EH (cell line): ENCODE measurements around the gene TENM4.

Experiments used
- DNase-seq: peaks from one replicate; pipeline ENCODE4 v3.0.0-alpha.2; 2015; ENCODE audit warnings: low read depth

The TENM4 gene

GRCh38 chr11:79294845-79295731 lies 145.7 kb downstream of the TENM4 start:
- no peak for DNase-seq

DNA sequence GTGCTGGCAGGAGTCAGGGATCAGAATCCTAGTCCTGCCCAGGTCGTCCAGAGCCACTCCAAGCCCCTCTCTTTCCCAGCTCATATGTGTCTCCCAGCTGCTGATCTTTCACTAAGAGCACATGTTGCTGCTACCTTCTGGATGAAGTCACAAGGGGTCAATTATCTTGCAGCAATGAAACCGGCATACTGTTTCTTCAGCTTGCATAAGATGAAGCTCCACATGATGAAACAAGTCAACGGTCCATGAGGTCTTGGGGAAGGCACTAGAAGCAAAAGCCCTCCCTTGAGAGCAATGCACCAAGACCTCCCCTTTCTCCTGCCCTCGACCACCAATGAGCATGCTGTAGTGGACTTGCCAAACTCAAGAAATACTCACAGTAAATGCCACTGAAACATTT lies 148.9 kb downstream of the TENM4 start:
- DNase-seq: no peak

DNA sequence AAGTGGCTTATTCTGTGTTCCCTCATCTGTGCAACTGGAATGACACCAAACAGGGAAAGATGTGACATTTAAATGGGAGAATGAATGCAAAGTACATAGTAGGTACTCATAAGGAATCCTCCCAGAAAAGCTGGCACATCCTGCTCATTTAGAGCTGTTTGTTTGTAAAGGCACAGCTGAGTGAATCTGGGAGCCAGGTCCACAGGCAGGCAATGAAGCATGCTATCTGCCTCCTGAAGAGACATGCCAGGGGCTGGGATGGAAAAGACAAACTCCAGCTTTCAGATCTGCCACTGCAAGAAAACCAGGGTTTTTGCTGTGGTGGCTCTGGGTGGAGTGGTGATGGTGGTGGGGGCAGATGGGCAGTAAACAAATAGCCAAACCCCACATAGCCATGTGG lies 150.1 kb downstream of the TENM4 start:
- DNase-seq: no peak

DNA sequence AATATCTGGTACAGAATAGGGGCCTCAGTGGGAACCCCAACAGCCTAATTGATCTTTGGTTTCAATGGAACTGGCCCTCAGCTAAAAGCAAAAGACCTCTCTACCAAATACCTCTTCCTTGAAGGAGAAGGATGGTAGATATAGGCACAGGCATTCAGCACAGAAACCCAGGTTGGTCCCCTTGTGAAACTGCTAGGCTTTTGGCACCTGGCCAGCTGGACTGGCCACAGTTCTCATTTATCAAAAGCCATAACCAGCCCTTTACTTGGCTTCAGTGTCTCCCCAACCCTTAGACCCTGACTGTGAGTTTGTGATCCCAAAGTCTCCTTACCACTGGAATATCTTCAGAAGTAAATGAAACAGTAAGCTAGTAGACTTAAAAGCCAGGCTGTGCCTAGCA lies 152.9 kb downstream of the TENM4 start:
- DNase-seq: no peak

GRCh38 chr11:79285756-79286155 lies 155.1 kb downstream of the TENM4 start:
- DNase-seq: no peak

- DNase-seq: no peak
Observed at GRCh38 chr11:79276736-79277325, 164.0 kb downstream of the TENM4 start.

- peak; percentile 71 for DNase-seq
Observed at GRCh38 chr11:79274636-79275331, 166.0 kb downstream of the TENM4 start.

DNA sequence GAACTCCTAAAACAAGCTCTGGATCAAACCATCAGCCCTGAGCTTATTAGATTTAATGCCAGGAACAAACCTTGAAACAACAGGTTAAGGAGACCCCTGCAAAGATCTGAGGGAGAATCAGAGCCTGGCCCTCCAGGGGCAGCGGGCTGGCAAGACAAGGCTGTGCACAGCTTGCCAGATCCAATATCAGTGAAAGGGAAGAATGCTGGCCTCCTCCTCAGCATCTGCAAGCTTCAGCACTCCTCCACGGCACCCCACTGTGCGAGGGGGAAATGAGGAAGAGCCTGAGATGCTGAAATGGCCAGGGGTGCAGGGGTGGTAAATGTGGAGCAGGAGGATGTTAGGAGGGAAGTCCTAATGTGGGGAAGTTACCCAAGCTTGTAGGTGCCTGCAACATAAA lies 167.0 kb downstream of the TENM4 start:
- no peak for DNase-seq

DNA sequence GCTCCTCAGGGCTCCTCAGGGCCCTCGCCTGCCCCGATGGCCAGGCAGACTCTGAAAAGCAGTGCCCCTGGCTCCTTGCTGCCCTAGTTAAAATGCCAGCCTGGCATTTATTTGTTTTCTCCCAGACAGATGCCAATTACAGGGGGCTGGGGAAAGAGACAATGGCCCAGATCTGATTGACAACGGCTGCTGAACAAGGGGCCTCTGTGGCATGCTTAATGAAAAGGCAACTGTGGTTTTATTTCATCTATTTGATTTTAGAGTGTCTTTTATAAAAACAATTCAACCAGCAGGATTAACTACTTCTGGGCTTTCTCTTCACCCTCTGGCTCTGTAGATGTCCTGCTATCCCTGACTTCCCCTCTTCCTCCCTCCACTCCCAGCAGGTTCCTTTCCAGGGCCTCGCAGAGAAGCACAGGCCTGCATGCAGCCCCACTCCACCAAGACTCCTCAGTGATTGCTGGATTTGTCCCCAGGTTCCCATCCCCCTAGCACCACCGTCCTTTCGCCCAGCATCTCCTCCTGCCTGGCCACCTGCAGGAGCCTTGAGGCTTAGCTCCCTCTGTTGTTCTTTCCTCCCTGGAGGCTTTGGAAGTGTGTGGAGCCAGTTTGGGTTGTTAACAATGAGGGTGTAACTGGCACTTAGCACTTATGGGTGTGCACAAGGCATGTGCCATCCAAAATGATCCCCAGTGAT lies 171.1 kb downstream of the TENM4 start:
- no peak for DNase-seq

GRCh38 chr11:79266396-79266795 lies 174.4 kb downstream of the TENM4 start:
- DNase-seq: no peak

DNA sequence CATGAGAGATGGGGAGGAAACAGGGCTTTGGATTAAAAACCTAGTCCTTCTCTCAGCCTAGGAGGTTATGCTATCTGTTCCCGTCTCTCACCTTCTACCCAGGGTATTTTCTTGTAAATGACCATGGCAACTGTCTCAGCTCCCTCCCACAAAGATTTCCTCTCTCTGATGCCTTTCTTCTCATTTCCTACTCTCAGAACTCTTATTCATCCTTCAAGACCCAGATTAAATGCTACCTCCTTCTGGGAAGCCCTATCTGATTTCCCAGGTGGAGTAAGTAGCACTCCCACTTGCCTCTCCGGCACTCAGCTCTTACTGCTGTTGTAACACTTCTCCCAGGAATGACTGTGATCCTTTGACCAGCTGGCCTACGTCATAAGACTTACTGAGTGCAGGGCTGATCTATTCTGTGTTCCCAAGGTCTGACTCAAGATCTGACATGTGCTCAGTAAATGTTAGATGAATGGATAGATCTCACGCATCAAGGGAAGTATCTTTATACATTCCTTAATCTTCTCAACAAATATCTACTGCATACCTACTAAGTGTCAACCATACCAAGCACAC lies 175.0 kb downstream of the TENM4 start:
- no peak for DNase-seq

DNA sequence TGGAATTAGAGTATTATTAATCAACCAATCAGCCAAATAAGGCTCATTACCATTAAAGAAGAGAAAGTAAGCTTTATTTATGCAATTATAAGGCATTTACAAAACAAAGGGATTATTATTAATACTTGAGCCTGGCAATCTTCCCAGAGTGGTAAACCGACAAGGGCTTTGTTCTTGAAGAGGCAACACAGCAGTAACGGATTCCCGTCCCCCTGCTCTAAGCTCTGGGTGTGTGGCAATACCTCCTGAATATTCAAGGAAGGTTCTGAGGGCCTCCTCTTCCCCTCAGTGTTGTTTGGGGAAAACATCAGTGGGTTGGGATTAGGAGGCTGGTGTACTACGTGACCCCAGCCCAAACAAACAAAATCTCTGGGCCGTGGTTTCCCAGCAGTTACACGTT lies 176.5 kb downstream of the TENM4 start:
- no peak for DNase-seq

DNA sequence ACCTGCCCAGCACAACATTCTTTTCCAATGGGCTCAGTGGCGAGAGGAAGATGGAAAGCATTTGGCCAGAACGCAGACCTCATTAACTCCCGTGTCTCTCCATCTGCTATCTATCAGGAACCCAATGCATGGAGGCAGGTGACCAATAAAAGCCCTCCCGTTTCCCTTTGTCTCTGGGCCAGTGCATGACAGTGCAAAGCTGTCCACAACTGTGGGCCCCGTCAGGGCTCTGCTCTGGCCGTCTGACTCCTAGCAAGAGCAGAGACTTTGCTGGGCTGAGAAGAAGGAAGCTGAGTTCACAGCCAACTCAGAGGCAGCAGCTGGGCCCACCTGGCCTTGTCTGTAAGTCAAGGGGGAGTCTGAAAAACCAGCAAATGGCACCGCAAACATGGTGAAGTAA lies 177.8 kb downstream of the TENM4 start:
- no peak for DNase-seq

DNA sequence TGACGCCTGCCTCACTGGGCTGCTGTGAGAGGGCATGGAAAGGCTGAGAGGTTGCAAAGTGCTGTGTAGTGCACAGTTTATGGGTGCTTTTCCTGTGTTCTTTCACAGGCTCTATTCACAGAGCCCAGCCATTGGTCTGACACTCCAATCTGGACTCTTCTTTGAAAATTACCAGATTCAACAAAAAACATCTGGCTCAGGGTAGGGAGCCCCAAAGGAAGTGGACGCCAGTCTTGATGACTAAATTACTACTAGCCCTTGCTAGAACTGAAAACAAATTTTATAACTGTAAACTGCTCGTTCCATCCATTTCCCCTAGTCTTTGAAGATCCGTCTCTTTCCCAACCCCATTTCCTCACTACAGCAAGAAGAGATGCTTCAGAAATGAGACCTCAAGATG lies 178.6 kb downstream of the TENM4 start:
- DNase-seq: peak; percentile 14

- no peak for DNase-seq
Observed at GRCh38 chr11:79261684-79262083, 179.1 kb downstream of the TENM4 start.

DNA sequence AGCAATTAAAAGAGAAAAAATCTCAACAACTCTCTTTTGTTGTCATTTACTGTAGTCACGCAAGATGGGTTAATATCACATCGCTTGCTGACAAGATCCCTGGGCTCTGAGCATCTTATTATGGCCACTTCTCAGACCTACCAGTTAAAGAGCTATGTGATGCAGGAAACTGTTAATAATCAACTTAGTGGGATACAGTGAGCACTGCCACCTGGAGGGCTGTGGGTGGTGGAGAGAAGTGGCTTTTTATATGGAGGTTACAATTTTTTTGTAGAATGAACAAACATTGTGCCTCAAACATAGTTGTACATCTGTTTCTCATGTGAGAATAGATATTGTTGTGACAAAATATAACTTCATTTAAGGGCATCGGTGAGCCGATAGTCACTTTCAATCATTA lies 181.0 kb downstream of the TENM4 start:
- DNase-seq: peak; percentile 18

DNA sequence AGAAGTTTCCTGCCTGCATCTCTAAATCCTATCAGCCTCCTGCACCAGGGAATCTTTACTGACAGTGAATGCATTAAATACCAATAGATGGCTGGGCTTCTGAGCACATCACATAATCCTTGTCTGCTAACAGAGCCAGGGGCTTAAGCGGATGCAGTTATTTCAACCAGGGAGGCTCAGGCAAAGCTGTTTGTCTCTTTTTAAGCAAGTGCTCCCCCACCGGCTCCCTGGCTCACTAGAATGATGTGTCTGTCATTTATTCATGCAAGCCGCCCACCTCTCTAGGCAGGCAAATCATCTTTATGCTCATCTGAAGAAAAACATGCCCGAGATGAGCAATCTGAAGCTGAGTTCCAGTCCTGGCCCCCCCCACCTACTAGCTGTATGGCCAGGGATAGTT lies 182.3 kb downstream of the TENM4 start:
- peak; percentile 7 for DNase-seq

DNA sequence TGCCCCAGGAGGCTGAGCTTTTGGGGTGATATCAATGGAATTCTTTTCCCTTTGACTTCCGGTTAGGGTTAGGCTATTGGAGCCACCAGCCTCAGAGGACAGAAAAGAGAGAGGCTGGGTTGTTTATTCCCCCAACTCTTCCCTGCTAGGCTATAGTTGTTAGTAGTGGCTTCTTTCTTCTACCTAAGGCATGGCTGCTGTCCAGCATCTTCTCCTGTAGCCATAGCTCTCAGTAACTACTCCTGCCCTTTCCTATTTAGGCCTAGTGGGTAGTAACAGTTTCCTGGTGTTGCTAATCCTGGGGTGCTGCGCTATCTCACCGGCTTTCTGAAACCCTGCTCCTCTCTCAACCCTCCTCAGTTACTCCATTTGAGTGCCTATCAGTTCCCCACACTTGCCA lies 184.9 kb downstream of the TENM4 start:
- no peak for DNase-seq

DNA sequence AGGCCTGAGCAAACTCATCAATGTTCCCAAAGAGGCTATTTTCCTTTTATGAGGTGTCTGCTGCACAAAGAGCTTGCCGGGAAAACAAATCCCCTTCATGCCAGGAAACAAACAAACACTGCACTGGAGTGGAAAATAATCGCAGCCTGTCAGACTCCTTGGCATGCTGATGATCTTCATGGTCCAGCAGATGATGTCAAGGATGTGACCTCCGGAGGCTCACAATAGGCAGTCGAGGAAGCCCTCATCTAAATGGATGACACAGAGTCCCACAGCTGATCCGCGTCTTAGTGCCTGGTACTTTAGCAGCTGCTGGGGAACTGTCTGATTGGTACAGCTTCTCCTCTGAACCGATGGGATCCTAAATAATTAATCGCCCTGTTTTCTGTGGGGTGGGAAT lies 187.6 kb downstream of the TENM4 start:
- DNase-seq: no peak

DNA sequence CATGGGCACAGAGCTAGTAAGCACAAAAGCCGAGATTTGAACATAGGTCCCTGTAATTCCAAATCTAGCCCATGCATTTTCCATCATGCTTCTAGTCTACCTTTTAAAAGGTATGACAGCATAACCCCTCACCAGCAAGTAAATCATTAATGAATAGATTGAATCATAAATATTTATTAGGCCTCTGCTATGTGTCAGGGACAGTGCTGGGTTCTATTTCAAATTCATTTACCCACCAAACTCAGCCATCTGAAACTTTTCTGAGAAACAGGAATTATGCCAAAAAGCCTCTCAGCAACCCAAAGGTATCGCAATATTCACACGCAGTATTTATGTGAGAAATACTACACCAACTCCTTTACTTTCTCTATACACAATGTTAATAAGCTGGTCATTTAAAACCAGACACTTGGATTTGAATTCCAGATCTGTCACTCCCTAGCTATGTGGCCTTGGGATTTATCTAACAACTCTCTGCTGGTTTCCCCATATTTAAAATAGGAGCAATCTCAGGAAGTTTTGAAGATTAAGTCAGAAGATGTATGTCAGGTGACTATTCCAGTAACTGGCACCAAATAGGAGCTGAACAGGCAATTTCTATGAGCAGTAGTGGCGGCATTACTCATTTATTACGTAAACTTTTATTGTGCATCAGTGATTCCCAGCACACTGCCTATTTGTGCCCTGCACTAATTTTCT lies 191.4 kb downstream of the TENM4 start:
- DNase-seq: peak; percentile 47

DNA sequence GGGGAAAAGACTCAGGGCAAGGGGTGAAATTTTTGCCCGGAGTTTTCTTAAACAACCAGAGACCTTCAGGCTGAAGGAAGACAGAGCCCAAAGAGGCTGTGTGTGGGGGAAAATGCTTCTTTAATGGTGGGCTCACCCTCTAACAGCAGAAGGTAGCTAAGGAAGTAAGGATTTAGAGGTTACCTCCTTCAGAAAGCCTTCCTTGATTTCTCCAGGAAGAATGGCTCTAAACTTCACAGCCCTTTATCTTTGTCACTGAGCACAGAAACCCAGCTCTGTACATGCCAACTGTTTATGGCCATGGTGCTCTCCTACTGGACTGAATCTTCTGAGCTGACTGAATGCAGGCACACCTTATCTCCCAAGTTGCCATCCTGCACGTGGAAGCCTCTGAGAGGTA lies 196.0 kb downstream of the TENM4 start:
- no peak for DNase-seq
